GM21529 (cell line): Measurements from ENCODE around the gene FBXW8.
"Not testable (repeated sequence)": the region's sequence is repeated elsewhere in the genome, so short reads cannot be mapped to it uniquely, and the experiment has no call there.

Source experiments
- ATAC-seq: cut with Tn5 transposase; IDR thresholded peaks from one replicate; pipeline ENCODE4 v1.9.1; 2021; ENCODE audit not compliant: unreplicated experiment

FBXW8 gene

DNA sequence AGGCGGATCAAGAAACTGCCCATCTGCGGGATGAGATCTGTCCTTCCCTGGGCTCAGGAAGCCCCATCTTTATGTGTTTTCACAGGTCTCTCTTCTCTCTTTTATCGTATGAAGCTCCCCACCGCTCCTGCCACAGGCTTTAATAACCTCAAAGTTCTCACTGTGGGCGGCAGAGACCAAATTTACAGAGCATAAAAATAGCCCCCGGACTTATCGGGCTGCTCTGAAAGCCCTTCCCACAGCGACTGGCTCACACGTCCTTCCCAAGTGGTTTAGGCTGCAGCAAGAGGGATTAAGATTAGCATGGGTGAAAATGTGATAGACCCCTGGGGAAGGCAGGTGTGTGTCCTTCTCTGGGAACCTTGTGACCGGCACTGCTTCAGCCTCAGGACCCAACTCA is 140.6 kb downstream of the FBXW8 start:
- no peak for ATAC-seq

GRCh38 chr12:117052386-117053049 is 141.8 kb downstream of the FBXW8 start:
- peak; percentile 84 for ATAC-seq

GRCh38 chr12:117053050-117053400 is 142.3 kb downstream of the FBXW8 start:
- peak; percentile 8 for ATAC-seq

DNA sequence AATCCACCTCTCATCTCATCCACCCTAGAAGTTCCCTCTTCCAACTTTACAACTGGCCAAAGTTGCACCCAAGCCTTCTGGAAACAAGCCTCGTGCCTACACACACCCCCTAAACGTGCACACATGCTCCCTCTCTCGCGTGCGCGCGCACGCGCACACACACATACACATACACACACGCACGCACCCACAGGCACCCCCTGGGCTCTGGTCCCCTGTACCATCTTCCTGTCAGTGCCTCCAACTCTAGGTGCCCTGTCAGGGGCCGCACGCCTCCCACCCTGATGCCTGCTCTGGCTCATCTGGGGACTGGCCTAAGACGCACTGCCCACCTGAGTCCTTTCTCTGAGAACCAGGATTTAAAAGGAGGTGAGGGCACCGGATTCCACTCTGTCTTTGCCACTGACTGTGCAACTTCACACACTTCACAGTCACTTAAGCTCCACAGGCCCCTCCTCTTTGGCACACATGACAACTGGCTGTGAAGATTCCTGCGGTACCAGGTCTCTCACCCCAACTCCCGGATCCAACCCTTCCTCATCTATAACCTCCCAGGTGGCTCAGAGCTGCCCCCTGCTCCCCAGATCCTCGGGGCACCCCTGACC is 142.9 kb downstream of the FBXW8 start:
- no peak for ATAC-seq

GRCh38 chr12:117054279-117054678 is 143.5 kb downstream of the FBXW8 start:
- ATAC-seq: no peak

DNA sequence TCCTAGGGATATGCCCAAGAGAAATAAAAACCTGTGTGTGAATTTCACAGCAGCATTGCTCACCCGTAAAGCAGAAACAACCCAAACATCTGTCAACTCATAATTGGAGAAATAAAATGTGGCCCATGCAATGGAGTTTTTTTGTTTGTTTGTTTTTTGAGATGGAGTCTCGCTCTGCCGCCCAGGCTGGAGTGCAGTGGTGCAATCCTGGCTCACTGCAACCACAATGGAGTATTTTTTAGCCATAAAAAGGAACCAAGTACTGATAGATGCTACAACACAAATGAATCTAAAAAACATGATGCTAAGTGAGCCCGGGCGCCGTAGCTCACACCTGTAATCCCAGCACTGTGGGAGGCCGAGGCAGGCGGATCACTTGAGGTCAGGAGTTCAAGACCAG is 146.9 kb downstream of the FBXW8 start:
- ATAC-seq: not testable (repeated sequence)

GRCh38 chr12:117058442-117059072 is 147.8 kb downstream of the FBXW8 start:
- ATAC-seq: no peak

GRCh38 chr12:117059156-117059555 is 148.4 kb downstream of the FBXW8 start:
- no peak for ATAC-seq

- ATAC-seq: no peak
Measured at GRCh38 chr12:117060246-117060928, 149.6 kb downstream of the FBXW8 start.

DNA sequence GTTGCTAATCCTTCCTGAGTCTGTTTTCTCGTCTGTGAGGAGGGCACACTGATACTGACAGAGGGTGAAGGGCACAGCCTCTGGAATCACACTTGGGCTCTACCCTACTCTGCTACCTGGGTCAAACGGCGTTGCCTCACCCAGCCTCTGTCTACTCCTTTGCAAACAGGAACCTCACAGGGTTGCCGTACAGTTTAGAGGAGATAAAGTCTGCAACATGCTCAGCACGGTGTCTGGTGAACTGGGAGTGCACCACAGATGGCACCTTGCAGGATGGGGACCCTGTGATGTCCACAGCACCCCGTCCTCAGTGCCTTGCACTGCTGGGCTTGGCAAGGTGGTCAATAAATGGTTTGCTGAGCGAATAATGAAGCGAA is 150.2 kb downstream of the FBXW8 start:
- ATAC-seq: no peak

- no peak for ATAC-seq
Measured at GRCh38 chr12:117061555-117062079, 150.9 kb downstream of the FBXW8 start.

GRCh38 chr12:117063162-117063911 is 152.6 kb downstream of the FBXW8 start:
- ATAC-seq: peak; percentile 72

GRCh38 chr12:117064049-117064448 is 153.3 kb downstream of the FBXW8 start:
- no peak for ATAC-seq

DNA sequence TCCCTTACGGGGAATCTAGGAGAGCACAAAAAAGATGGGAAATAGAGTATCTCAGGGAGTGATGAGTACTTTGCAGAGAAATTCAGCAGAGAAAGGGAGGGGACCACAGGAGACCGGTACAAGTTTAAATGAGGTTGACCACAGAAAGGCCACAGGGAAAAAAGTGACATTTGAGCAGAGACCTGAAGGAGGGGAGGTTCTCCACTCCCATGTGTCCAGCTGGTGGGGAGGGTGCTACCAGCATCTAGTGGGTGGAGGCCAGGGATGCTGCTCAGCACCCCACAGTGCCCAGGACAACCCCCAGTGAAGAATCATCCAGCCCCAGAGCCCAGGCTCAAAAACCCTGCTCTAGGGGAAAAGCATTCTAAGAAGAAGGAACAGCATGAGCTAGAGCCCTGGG is 153.8 kb downstream of the FBXW8 start:
- ATAC-seq: no peak

GRCh38 chr12:117067016-117067415 is 156.3 kb downstream of the FBXW8 start:
- no peak for ATAC-seq

DNA sequence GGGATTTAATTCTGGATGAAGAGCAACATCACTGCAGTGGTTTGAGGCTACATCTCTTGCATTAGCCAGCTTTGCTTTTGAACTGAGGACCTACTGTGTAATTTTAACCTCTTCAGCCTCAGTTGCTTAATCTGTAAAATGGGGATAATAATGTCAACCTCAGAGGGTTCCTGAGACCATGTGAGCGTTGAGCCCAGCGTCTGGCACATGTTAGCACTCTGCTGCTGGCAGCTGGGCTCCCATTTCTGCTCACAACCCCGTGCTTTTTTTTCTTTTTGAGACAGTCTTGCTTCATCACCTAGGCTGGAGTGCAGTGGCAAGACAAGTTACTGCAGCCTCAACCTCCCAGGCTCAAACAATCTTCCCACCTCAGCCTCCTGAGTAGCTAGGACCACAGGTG is 156.9 kb downstream of the FBXW8 start:
- ATAC-seq: no peak

GRCh38 chr12:117068492-117068891 is 157.7 kb downstream of the FBXW8 start:
- no peak for ATAC-seq

DNA sequence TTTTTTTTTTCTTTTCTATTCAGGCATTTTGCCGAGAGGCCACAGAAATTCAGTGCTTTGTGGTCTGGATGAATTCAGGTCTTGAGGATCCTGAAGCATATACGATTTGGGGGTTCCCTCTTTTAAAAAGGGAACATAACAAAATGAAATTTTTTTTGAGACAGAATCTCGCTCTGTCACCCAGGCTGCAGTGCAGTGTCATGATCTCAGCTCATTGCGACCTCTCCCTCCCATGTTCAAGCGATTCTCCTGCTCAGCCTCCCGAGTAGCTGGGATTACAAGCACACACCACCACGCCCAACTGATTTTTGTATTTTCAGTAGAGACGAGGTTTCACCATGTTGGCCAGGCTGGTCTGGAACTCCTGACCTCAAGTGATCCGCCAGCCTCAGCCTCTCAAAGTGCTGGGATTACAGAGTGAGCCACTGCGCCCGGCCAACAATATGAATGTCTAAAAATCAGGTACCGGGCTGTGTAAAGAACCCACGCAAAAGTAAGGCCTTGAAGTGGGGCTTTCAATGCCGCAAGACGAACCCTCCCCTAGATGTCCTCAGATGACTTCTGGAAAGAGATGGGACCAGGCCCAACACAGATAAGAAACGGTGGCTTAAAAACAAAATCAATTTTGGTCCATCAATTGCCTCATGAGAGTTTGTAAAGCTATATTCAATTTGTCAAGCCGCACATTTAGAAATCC is 158.5 kb downstream of the FBXW8 start:
- ATAC-seq: no peak

- ATAC-seq: no peak
Measured at GRCh38 chr12:117069926-117070900, 159.5 kb downstream of the FBXW8 start.
